BE2C (cell line): ENCODE measurements around the gene RAD23A.

ENCODE experiments used
- DNase-seq: peaks from one replicate; pipeline ENCODE4 v3.0.0-alpha.2; 2020
- H3K27me3 ChIP-seq: fragments of 250-450 bp; sonication (Bioruptor Pico); 2 replicates; pipeline ENCODE4 v1.5.1; 2020; ENCODE audit warnings: mild to moderate bottlenecking
- H3K36me3 ChIP-seq: fragments of 250-450 bp; sonication (Bioruptor Pico); 2 replicates; pipeline ENCODE4 v1.5.1; 2020; ENCODE audit warnings: mild to moderate bottlenecking
- H3K4me1 ChIP-seq: fragments of 250-450 bp; sonication (Bioruptor Pico); 2 replicates; pipeline ENCODE4 v1.5.1; 2020
- H3K4me3 ChIP-seq: 2 replicates; pipeline ENCODE4 v1.5.1; 2011; ENCODE audit warnings: low read depth, low read length
- H3K9me3 ChIP-seq: fragments of 250-450 bp; sonication (Bioruptor Pico); 2 replicates; pipeline ENCODE4 v1.5.1; 2020
- CTCF ChIP-seq: IDR thresholded peaks from 2 replicates; pipeline ENCODE4 v1.5.1; 2012; ENCODE audit warnings: mild to moderate bottlenecking, low read depth, low read length

RAD23A gene

GRCh38 chr19:13003081-13003480 is 57.4 kb downstream of the RAD23A start:
- Histone ChIP-seq H3K36me3 (no peaks in the 10 kb centered on the region), H3K9me3 (no peaks in the 10 kb centered on the region), H3K4me1 (no peaks in the 10 kb centered on the region), H3K4me3 (no peak overlapping the region), H3K27me3 (no peaks in the 10 kb centered on the region)
- no peak for TF ChIP-seq CTCF
- DNase-seq, result no peak
